ENCODE data around the gene ACSS3.
"Not testable (repeated sequence)": the region's sequence is repeated elsewhere in the genome, so short reads cannot be mapped to it uniquely, and the experiment has no call there.

The ACSS3 gene

DNA sequence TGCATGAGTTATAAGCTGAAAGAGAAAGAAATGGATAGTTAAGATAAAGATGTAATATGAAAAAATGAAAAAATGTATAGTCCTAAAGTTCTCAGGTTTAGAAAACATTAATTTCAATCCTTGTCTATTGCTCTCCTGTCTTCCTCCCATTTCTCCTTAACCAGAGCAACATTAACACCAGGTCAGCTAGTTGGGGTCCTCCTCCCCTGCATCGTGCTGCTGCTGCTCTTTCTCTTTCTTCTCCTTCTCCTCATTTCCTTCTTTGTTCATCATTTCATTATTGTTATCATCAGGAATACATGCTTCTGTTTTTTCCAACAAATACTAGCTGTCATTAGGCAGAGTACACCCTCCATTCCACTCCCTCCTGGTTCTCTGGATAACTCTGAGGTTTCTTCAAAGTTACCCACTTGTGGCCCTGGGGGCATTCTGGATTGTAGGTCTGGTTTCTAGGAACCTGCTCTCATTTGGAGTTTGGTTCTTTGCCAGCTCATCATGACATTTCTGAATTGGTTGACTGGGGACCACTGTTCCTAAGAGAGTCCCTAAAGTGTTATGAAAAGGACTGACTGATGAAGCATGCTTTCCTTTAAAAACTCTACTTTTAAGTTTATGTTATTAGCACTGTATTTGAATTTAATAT is 17.0 kb downstream of the ACSS3 start:
- DNase-seq, result no peak

GRCh38 chr12:81095501-81096232 is 17.8 kb downstream of the ACSS3 start:
- no peak for DNase-seq

- no peak for DNase-seq
These were observed 27.8 kb downstream of the ACSS3 start for GRCh38 chr12:81105687-81106086.

DNA sequence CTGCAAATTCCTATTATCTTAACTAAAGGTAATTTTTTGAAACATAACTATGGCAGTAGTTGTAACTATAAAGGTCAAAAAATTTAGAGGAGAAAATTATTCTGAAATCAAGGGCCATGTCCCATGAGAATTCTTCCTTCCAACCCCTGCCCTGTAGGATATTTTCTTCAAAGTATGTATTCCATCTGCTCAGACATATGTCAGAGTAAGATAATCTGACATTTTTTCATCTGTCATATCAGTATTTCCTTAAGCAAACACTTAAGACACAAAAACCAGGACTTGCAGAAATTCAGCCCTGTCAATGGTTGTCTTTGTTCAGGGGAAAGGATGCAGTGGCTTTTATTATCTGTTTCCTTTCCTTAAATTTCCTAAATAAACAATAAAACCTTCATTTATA is 36.3 kb downstream of the ACSS3 start:
- DNase-seq, result no peak

DNA sequence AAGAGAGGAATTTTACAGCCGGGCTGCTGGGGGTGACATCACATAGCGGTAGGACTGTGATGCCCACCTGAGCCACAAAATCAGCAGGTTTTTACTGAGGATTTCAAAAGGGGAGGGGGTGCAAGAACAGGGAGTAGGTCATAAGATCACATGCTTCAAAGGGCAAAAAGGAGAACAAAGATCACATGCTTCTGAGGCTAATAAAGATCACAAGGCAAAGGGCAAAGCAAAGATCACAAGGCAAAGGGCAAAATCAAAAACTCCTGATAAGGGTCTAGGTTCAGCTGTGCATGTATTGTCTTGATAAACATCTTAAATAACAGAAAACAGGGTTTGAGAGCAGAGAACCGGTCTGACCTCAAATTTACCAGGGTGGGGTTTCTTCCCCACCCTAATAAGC is 41.2 kb downstream of the ACSS3 start:
- DNase-seq, result not testable (repeated sequence)

DNA sequence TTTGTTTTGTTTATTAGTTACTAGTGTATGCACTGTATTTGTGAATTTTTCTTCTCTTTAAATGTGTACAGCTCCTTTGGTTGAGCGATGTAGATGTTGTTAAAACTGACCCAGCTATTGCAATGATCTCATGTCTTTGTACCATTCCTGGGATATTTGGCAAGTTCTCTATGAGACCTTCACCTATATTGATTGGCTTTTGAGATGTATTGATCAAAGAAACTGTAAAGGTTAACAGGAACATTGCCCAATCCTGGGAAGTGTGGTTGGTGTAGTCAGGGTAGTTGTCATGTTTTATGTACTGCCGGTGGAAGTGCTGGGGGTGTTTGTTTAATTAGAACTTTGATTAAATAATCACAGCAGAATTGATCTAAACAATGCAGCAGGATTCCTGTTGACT is 43.1 kb downstream of the ACSS3 start:
- DNase-seq, result no peak

GRCh38 chr12:81123611-81124010 is 45.7 kb downstream of the ACSS3 start:
- DNase-seq, result no peak

GRCh38 chr12:81125691-81126090 is 47.8 kb downstream of the ACSS3 start:
- no peak for DNase-seq

DNA sequence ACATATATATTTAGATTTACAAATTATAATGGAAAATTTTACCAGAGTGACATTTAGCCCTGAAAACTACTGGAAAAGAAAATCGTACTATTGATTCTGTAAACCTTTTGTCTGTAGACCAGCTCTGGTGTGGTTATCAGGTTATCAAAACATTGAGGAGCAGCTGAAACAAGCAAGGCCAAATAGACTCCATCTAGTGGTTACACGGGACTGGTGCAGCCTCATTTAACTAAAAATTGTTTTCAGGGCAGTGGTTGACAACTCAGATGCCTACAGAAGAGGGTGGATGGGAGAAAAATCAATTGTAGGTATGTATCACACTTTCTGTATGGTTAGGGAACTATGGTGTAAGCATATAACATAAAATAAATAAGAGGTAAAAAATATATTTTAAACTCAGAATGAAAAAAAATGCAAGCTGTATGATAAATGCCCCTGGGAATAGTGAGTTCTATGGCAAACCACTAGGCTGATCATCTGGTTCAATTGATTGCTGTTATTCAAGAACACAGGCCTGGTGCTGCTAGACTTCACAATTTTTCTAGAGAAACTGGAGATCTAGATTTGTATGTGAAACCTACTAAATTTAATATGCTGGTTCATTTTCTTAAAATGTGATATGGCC is 51.2 kb downstream of the ACSS3 start:
- no peak for DNase-seq

GRCh38 chr12:81136519-81136918 is 58.6 kb downstream of the ACSS3 start:
- DNase-seq, result no peak

DNA sequence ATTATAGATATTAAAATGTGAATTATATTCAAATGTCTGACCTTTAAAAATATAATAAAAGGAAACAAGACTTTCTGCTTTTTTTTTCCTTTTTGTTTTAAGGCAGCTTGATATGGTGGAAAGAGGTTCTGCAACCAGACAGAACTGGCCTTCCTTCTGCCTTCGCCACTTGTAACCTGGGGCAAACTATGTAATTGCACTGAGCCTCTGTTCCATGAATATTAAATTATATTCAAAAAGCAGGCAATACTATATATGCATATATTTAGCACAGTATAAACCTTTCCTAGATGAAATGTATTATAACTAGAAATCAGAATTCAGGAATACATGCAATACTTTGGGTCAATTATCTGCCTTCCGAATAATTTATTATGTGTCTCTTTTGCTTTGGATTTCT is 59.9 kb downstream of the ACSS3 start:
- DNase-seq, result no peak

DNA sequence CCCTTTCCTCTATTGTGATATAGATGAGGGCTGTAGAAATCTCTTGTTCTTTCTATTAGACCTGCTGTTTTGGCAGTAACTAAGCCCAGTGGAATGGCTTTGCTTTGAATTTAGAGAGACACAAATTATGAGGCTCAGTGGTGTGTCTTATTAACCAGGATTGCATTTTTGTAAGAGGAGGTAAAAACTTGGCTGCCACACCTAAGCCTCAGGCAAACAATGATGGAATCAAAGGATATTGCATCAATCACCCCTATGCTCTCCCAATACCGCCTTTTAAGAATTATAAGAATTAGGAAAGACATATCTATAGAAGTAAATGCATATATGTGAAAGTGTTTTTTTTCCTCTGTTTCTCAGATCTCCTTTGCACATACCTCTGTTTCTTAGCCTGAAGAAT is 63.3 kb downstream of the ACSS3 start:
- no peak for DNase-seq

DNA sequence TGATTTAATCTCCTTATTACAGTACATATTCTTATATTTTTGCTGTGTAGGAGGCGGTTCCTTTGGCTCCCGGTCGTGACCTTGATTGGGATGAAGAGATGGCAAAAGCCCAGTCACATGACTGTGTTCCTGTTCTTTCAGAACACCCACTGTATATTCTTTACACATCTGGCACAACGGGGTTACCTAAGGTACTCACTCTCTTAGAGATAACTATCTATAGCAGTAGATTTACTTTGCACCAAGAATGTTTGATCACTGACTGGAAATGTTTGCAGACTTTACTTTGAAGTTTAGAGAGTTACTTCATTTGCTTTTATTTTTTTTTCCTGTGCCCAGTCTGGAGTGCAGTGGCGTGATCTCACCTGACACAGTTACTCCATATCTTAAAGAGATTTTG is 65.2 kb downstream of the ACSS3 start:
- no peak for DNase-seq

- no peak for DNase-seq
These were observed 68.6 kb downstream of the ACSS3 start for GRCh38 chr12:81146228-81147225.

- DNase-seq, result no peak
These were observed 69.5 kb downstream of the ACSS3 start for GRCh38 chr12:81147292-81147919.

- DNase-seq, result no peak
These were observed 72.5 kb downstream of the ACSS3 start for GRCh38 chr12:81150382-81150781.

- no peak for DNase-seq
These were observed 82.0 kb downstream of the ACSS3 start for GRCh38 chr12:81159856-81160255.

DNA sequence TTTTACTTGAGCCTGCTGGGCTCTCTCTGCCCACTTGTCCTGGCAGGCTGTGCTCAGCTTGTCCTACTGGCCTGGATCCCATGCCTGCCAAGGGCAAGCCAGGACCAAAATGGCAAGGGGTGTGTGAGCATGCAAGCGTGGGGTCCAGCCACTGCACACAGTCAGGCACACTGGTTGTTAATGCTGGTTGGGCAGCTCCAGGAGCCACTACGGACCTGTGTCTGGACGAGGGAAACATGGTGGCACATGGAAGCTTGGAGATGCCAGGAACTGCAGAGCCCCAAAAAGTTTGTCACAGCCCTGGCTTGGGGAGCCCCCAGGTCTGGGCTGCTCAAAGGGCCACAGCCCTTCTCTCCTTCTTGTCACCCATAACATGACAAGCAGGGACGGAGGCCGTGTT is 83.8 kb downstream of the ACSS3 start:
- no peak for DNase-seq

DNA sequence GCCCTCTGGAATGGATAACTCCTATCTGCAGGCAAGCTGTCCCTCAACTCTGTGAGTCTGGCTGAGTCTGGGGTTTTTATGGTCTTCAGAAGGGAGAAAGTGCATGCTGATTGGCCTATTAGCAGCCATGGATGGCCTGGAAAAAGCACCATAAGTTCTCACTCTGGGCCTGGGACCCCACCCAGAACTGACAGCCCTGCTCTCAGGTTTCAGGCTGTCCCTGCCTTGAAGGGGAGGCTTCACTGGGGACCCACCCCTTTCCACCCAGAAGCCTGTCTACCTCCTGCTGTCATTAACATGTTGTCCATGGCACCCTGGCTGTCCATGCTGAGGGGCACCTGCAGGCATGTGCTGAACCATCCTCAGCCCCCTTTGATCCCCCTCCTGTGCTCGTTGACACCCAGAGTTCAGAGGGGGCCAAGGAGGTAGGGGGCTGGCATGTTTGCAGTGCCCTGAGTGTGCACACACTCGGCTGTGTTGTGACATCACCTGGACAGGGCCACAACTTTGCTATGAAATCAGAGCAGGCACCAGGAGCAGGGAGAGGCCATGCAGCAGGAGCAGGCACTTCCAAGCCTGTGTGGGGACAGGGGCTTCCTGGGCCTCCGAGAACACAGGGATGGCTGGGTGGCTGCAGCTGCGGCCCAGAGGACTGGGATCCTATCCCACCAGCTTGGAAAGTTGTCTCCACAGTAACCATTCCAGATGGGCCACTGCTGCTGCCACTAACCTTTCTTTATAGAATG is 84.7 kb downstream of the ACSS3 start:
- no peak for DNase-seq

GRCh38 chr12:81164827-81165226 is 86.9 kb downstream of the ACSS3 start:
- DNase-seq, result no peak

GRCh38 chr12:81166790-81167189 is 88.9 kb downstream of the ACSS3 start:
- DNase-seq, result no peak

- DNase-seq, result no peak
These were observed 89.8 kb downstream of the ACSS3 start for GRCh38 chr12:81167694-81168093.
